Transverse colon (tissue), 4 donors: Measurements from ENCODE around the gene SENP6. TPM values are rescaled to one million over a fixed set of nuclear protein-coding genes. Genes with fewer than 3 reads are reported as not detected.

ENCODE experiments used
- DNase-seq: peaks from one replicate; pipeline ENCODE4 v3.0.0-alpha.2; 2019
- H3K27ac ChIP-seq, 4 donors: fragments of 200-600 bp; sonication (generic); 2 replicates each; pipeline ENCODE4 v1.5.1; 2016 to 2018; ENCODE audit warnings: inconsistent platforms in 4 of 4
- H3K27me3 ChIP-seq: fragments of 200-600 bp; sonication (generic); 2 replicates; pipeline ENCODE4 v1.5.1; 2017; ENCODE audit warnings: inconsistent platforms
- H3K36me3 ChIP-seq, 4 donors: fragments of 200-600 bp; sonication (generic); 2 replicates each; pipeline ENCODE4 v1.5.1; 2017 to 2019; ENCODE audit warnings: inconsistent platforms in 4 of 4
- H3K4me1 ChIP-seq, 4 donors: fragments of 200-600 bp; sonication (generic); 2 replicates each; pipeline ENCODE4 v1.5.1; 2017 to 2020; ENCODE audit warnings: inconsistent platforms in 4 of 4
- H3K4me3 ChIP-seq, 4 donors: fragments of 200-600 bp; sonication (generic); 1 replicate in 1 of 4; 2 replicates in 3 of 4; pipeline versions ENCODE4 v1.5.1 to v1.6.1; 2017 to 2019; ENCODE audit warnings: inconsistent platforms in 4 of 4
- H3K9me3 ChIP-seq, 2 donors: fragments of 200-600 bp; sonication (generic); 2 replicates each; pipeline ENCODE4 v1.5.1; 2017 to 2019; ENCODE audit warnings: inconsistent platforms in 2 of 2
- EP300 ChIP-seq: sonication (generic); formaldehyde crosslinking; IDR thresholded peaks from one replicate; pipeline ENCODE4 v1.6.1; 2017; ENCODE audit warnings: antibody characterized with exemption, low read depth
- POLR2A ChIP-seq: fragments of 450-650 bp; IDR thresholded peaks from one replicate; pipeline ENCODE4 v1.6.1; 2016; ENCODE audit warnings: antibody characterized with exemption, mild to moderate bottlenecking, moderate library complexity
- POLR2AphosphoS5 ChIP-seq, 3 donors: sonication (generic); formaldehyde crosslinking; IDR thresholded peaks; one replicate each; pipeline ENCODE4 v1.6.1; 2016; ENCODE audit warnings: antibody characterized with exemption in 3 of 3
- WGBS, 2 donors: methylation state at CpG; one replicate each; pipeline ENCODE4 v1.1.5; 2018; ENCODE audit warnings: low coverage in 1 of 2; 5-methylcytosine and 5-hydroxymethylcytosine counted together
- in situ Hi-C, 4 donors: fragments of 200-750 bp; cut with MboI; loops; one replicate each; pipeline versions ENCODE4 v1.15.0 to v1.15.1; 2017; ENCODE audit warnings: low sequenced_read_pairs in 3 of 4, low pct_ligation_motif_present in 1 of 4, low pct_unique_long_range_greater_than_20kb in 1 of 4
- intact Hi-C: fragments of 100-400 bp; cut with DNase I; formaldehyde crosslinking; loops from one replicate; pipeline ENCODE4 v1.15.1; 2023; ENCODE audit warnings: low total_unique reads
- total RNA-seq, 4 donors: library from RNA; depleted of rRNA; stranded (reverse); fragments of >200 nt; gene quantifications; one replicate each; pipeline ENCODE4 v1.1.0, GENCODE V29; 2016
- TF ChIP-seq, protein P1 (sequence below), 5 experiments: fragments of 200-600 bp in 3 of 5; fragments of 450-650 bp in 2 of 5; sonication (generic) in 3 of 5; IDR thresholded peaks; 1 replicate in 2 of 5; 2 replicates in 3 of 5; pipeline ENCODE4 v1.5.1; 2016 to 2017; ENCODE audit warnings: antibody characterized with exemption in 5 of 5, inconsistent platforms in 3 of 5, mild to moderate bottlenecking in 2 of 5, moderate library complexity in 1 of 5

SENP6 gene
- total RNA-seq, 4 donors from 2014 or later = 59.1 to 136 (median 107) TPM

GRCh38 chr6:75751443-75751842 is 149.8 kb downstream of the SENP6 start:
- TF ChIP-seq EP300 (no peak), POLR2A (no peak), POLR2AphosphoS5 (IDR thresholded peaks at IDR 0.05) (no peak)
- TF ChIP-seq, protein P1, sequence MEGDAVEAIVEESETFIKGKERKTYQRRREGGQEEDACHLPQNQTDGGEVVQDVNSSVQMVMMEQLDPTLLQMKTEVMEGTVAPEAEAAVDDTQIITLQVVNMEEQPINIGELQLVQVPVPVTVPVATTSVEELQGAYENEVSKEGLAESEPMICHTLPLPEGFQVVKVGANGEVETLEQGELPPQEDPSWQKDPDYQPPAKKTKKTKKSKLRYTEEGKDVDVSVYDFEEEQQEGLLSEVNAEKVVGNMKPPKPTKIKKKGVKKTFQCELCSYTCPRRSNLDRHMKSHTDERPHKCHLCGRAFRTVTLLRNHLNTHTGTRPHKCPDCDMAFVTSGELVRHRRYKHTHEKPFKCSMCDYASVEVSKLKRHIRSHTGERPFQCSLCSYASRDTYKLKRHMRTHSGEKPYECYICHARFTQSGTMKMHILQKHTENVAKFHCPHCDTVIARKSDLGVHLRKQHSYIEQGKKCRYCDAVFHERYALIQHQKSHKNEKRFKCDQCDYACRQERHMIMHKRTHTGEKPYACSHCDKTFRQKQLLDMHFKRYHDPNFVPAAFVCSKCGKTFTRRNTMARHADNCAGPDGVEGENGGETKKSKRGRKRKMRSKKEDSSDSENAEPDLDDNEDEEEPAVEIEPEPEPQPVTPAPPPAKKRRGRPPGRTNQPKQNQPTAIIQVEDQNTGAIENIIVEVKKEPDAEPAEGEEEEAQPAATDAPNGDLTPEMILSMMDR (IDR thresholded peaks at IDR 0.05) = no peak
- no peak for DNase-seq
- no peaks in the 10 kb centered on the region for H3K9me3 ChIP-seq
- no peak overlapping the region for H3K27ac ChIP-seq
- no peaks in the 10 kb centered on the region for H3K27me3 ChIP-seq
- WGBS, 2 donors = 61 to 73% methylated on average over 2 of the region's 2 CpGs
- no peak overlapping the region for H3K4me3 ChIP-seq
- in situ Hi-C loops (no loop called here), intact Hi-C loops (no loop called here)
- no peaks in the 10 kb centered on the region for H3K36me3 ChIP-seq
- H3K4me1 ChIP-seq = peaks cover 3 to 42% (median 26%) of the 10 kb centered on the region in 4 donors

- no peaks in the 10 kb centered on the region for H3K27me3 ChIP-seq
- DNase-seq = no peak
- H3K9me3 ChIP-seq = no peaks in the 10 kb centered on the region
- WGBS, 2 donors = 54 to 58% methylated on average over 3 of the region's 3 CpGs
- TF ChIP-seq, protein P1 (IDR thresholded peaks at IDR 0.05) = no peak
- TF ChIP-seq EP300 (no peak), POLR2A (no peak), POLR2AphosphoS5 (IDR thresholded peaks at IDR 0.05) (no peak)
- H3K27ac ChIP-seq = no peak overlapping the region
- peaks cover 3 to 42% (median 26%) of the 10 kb centered on the region in 4 donors for H3K4me1 ChIP-seq
- intact Hi-C loops (no loop called here), in situ Hi-C loops (no loop called here)
- H3K36me3 ChIP-seq = no peaks in the 10 kb centered on the region
- no peak overlapping the region for H3K4me3 ChIP-seq
Observed at GRCh38 chr6:75752365-75752764, 150.7 kb downstream of the SENP6 start.

DNA sequence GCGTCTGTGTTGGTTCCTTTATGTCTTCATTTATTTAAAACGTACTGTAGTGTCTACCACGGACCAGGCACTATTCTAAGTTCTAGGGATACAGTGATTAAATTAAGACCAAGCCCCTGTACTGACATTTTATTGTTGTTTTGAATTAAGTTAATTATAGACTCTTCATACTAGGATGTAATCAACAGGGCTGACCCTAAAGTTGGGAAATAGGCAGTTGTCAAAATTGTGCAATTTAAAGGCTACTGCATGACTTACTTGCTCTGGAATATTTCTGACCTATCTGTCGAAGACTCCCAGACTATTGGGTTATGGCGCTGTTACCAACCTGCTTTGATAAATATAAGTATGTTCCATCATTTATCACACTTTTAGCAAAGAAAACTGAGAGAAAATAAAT is 154.0 kb downstream of the SENP6 start:
- intact Hi-C loops = no loop called here
- in situ Hi-C loops = no loop called here
- 76 to 85% methylated on average over 5 of the region's 5 CpGs for WGBS, 2 donors

GRCh38 chr6:75757295-75757694 is 155.6 kb downstream of the SENP6 start:
- H3K27ac ChIP-seq = no peak overlapping the region
- H3K4me3 ChIP-seq = no peak overlapping the region
- in situ Hi-C loops (no loop called here), intact Hi-C loops (no loop called here)
- H3K36me3 ChIP-seq = no peaks in the 10 kb centered on the region
- no peaks in the 10 kb centered on the region for H3K9me3 ChIP-seq
- TF ChIP-seq, protein P1 (IDR thresholded peaks at IDR 0.05) = no peak
- H3K27me3 ChIP-seq = no peaks in the 10 kb centered on the region
- WGBS, 2 donors = 93% methylated on average over 3 of the region's 3 CpGs; no CpG with 5 or more reads in 1 of the 2 donors
- peaks cover 0 to 12% (median 3%) of the 10 kb centered on the region in 4 donors for H3K4me1 ChIP-seq
- no peak for DNase-seq

More for the DNA sequence above, 154.0 kb downstream of the SENP6 start:
- H3K27ac ChIP-seq = no peak overlapping the region
- TF ChIP-seq EP300 (no peak), POLR2AphosphoS5 (IDR thresholded peaks at IDR 0.05) (no peak), POLR2A (no peak)
- TF ChIP-seq, protein P1 (IDR thresholded peaks at IDR 0.05) = no peak
- H3K9me3 ChIP-seq = no peaks in the 10 kb centered on the region
- no peaks in the 10 kb centered on the region for H3K27me3 ChIP-seq
- H3K4me1 ChIP-seq = peaks cover 3 to 20% (median 8%) of the 10 kb centered on the region in 4 donors
- no peak overlapping the region for H3K4me3 ChIP-seq
- H3K36me3 ChIP-seq = no peaks in the 10 kb centered on the region
- DNase-seq = no peak
